CD14-positive monocyte (primary cell): ENCODE data around the gene YBX1. TPM values are rescaled to one million over a fixed set of nuclear protein-coding genes. Genes with fewer than 3 reads are reported as not detected.
A peak's percentile ranks its signal among the peaks of the same experiment; 100 is the strongest.

Experiments
- DNase-seq, 3 donors: peaks; one replicate each; pipeline ENCODE4 v3.0.0-alpha.2; 2011 to 2022
- H2AFZ ChIP-seq: 2 replicates; pipeline ENCODE4 v1.6.0; 2012; ENCODE audit warnings: mild to moderate bottlenecking, low read depth, low read length, inconsistent platforms; ENCODE audit not compliant: insufficient read depth, poor library complexity, severe bottlenecking
- H3K27ac ChIP-seq, 2 donors: 1 replicate in 1 of 2; 2 replicates in 1 of 2; pipeline ENCODE4 v1.5.1; 2012 to 2013; ENCODE audit warnings: low read length in 2 of 2, control low read depth in 1 of 2, inconsistent platforms in 1 of 2, low read depth in 1 of 2, mild to moderate bottlenecking in 1 of 2
- H3K27me3 ChIP-seq, 2 donors: one replicate each; pipeline versions ENCODE4 v1.6.0 to v1.6.1; 2011 to 2013; ENCODE audit warnings: low read length in 2 of 2; ENCODE audit not compliant: control insufficient read depth in 2 of 2, insufficient read depth in 2 of 2
- H3K36me3 ChIP-seq, 2 donors: replicated peaks in 1 of 2; 1 replicate in 1 of 2; 2 replicates in 1 of 2; pipeline versions ENCODE4 v1.5.1 to v1.6.1; 2012 to 2013; ENCODE audit warnings: low read length in 2 of 2, control low read depth in 1 of 2, inconsistent platforms in 1 of 2, mild to moderate bottlenecking in 1 of 2; ENCODE audit not compliant: insufficient read depth in 2 of 2, control insufficient read depth in 1 of 2
- H3K4me1 ChIP-seq, 2 donors: 1 replicate in 1 of 2; 2 replicates in 1 of 2; pipeline versions ENCODE4 v1.5.1 to v1.6.1; 2012 to 2013; ENCODE audit warnings: low read length in 2 of 2, control low read depth in 1 of 2, inconsistent platforms in 1 of 2, mild to moderate bottlenecking in 1 of 2, moderate library complexity in 1 of 2; ENCODE audit not compliant: insufficient read depth in 2 of 2, control insufficient read depth in 1 of 2
- H3K4me2 ChIP-seq: replicated peaks from 2 replicates; pipeline ENCODE3; 2012; ENCODE audit warnings: low read length, moderate library complexity, mild to moderate bottlenecking; ENCODE audit not compliant: poor library complexity, severe bottlenecking; ENCODE audit errors: extremely low read depth
- H3K4me3 ChIP-seq, 3 experiments: fragments of 200-600 bp in 1 of 3; sonication (generic) in 1 of 3; replicated peaks in 1 of 3; 1 replicate in 2 of 3; 2 replicates in 1 of 3; pipeline ENCODE4 v1.5.1; 2011 to 2013; ENCODE audit warnings: low read length in 3 of 3, mild to moderate bottlenecking in 3 of 3, control low read depth in 2 of 3, low read depth in 2 of 3, inconsistent platforms in 1 of 3, moderate library complexity in 1 of 3
- H3K79me2 ChIP-seq: 2 replicates; pipeline ENCODE4 v1.6.0; 2012; ENCODE audit warnings: mild to moderate bottlenecking, control low read depth, inconsistent platforms, low read length, moderate library complexity; ENCODE audit not compliant: insufficient read depth
- H3K9ac ChIP-seq: 2 replicates; pipeline ENCODE4 v1.6.0; 2017; ENCODE audit warnings: low read length, mild to moderate bottlenecking; ENCODE audit not compliant: insufficient read depth, poor library complexity, severe bottlenecking
- H3K9me3 ChIP-seq, 2 donors: replicated peaks in 1 of 2; 1 replicate in 1 of 2; 2 replicates in 1 of 2; pipeline versions ENCODE4 v1.5.1 to v1.6.1; 2012 to 2013; ENCODE audit warnings: low read length in 2 of 2, control low read depth in 1 of 2; ENCODE audit not compliant: control insufficient read depth in 1 of 2, insufficient read depth in 1 of 2
- H4K20me1 ChIP-seq: 2 replicates; pipeline ENCODE4 v1.6.0; 2012; ENCODE audit warnings: mild to moderate bottlenecking, low read length, control low read depth, moderate library complexity; ENCODE audit not compliant: insufficient read depth
- H3K27ac Mint-ChIP-seq, 7 donors: one replicate each; pipeline ENCODE4 v1.8.0; 2020; ENCODE audit warnings: mild to moderate bottlenecking in 7 of 7, mixed read lengths in 7 of 7, moderate library complexity in 6 of 7, inconsistent platforms in 2 of 7
- H3K27me3 Mint-ChIP-seq, 3 donors: one replicate each; pipeline ENCODE4 v1.8.0; 2021 to 2022; ENCODE audit warnings: low read depth in 3 of 3, mild to moderate bottlenecking in 3 of 3, mixed read lengths in 3 of 3, moderate library complexity in 3 of 3, inconsistent platforms in 1 of 3
- H3K36me3 Mint-ChIP-seq, 2 donors: one replicate each; pipeline ENCODE4 v1.8.0; 2020; ENCODE audit warnings: mixed read lengths in 2 of 2, inconsistent platforms in 1 of 2, mild to moderate bottlenecking in 1 of 2
- H3K4me1 Mint-ChIP-seq: one replicate; pipeline ENCODE4 v1.8.0; 2020; ENCODE audit warnings: mild to moderate bottlenecking, mixed read lengths
- H3K4me3 Mint-ChIP-seq, 2 donors: one replicate each; pipeline ENCODE4 v1.8.0; 2020; ENCODE audit warnings: mild to moderate bottlenecking in 2 of 2, mixed read lengths in 2 of 2, moderate library complexity in 1 of 2
- H3K9me3 Mint-ChIP-seq, 7 donors: one replicate each; pipeline ENCODE4 v1.8.0; 2020 to 2022; ENCODE audit warnings: mixed read lengths in 7 of 7, mild to moderate bottlenecking in 6 of 7, moderate library complexity in 6 of 7, inconsistent platforms in 2 of 7
- WGBS: methylation state at CpG from one replicate; pipeline ENCODE4 v1.1.5; 2013; ENCODE audit warnings: missing lambda C conversion rate; ENCODE audit not compliant: insufficient coverage; 5-methylcytosine and 5-hydroxymethylcytosine counted together
- intact Hi-C, 2 donors: fragments of 100-400 bp; cut with micrococcal nuclease; formaldehyde crosslinking; loops; one replicate each; pipeline versions ENCODE4 v1.15.0 to v1.15.1; 2023
- polyA plus RNA-seq, 3 donors: library from polyadenylated mRNA; depleted of rRNA in 1 of 3; unstranded in 2 of 3; stranded (reverse) in 1 of 3; fragments of 300-500 nt in 2 of 3; fragments of >200 nt in 1 of 3; fragmentation: Illumina TruSeq in 2 of 3; gene quantifications; 1 replicate in 2 of 3; 2 replicates in 1 of 3; pipeline ENCODE4 v1.2.3, GENCODE V29; 2012 to 2021
- TF ChIP-seq, protein P1 (sequence below): fragments of 200-600 bp; IDR thresholded peaks from one replicate; pipeline ENCODE4 v1.8.0; 2022; ENCODE audit warnings: antibody characterized with exemption, mild to moderate bottlenecking

Gene YBX1
- polyA plus RNA-seq, 3 donors: 65.7 to 301 (median 70.2) TPM

DNA sequence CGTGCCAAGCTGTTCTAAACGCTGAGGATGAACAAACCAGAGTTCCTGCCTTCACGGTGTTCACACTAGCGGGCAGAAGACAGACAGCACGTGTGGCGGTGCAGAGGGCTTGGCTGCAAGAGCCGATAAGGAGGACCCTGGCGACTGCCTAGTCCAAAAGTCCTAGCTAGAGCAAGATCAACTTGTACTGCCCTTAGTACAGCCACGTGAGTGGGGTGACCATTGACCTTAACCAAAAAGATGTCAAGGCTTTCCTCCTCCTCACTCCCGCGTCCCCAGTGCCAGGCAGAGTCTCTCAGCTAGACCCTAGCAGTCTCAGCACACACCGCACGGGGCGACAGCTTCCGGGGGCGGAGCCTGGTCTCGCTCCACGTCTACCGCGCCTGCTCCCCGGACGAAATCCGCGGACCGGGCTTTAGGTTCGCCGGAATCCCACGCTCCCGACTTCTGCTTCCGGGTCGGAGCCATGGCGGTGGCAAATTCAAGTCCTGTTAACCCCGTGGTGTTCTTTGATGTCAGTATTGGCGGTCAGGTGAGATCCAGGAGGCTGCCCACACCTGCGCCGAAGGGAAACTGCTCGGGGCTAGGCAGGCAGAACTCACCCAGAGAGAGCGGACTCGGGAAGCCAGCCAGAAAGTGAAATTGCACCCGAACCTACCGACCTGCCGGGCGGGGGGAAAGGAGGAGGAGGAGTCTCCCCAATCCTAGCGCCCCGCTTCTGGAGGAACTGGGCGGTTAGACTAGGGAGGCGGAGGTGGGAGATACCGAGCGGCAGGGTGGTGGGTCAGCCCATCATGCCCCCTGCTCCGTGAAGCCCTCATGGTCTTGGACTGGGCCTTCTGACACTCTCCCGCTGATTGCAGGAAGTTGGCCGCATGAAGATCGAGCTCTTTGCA lies 24.0 kb upstream of the YBX1 start, which contains the start of gene PPIH:
Gene PPIH, plus strand, starts transcription at position 443 of the 896 bp plus-strand sequence. Its CDS starts 24 bp downstream, at position 467.
- Histone ChIP-seq H3K4me3 (peak within 1 kb of the TSS; percentile 78 to 89 (median 84)), H3K4me2 (peak within 1 kb of the TSS; percentile 77), H3K4me1 (peaks cover 15 to 18% of the 10 kb centered on the region in 2 donors), H3K36me3 (peaks cover 20 to 35% of the 10 kb centered on the region in 2 donors), H3K27ac (peak within 1 kb of the TSS; percentile 57 to 82), H4K20me1 (no peaks in the 10 kb centered on the region), H3K9me3 (no peaks in the 10 kb centered on the region), H3K9ac (peak within 1 kb of the TSS; percentile 75), H2AFZ (peak within 1 kb of the TSS; percentile 95), H3K79me2 (peaks cover 36% of the 10 kb centered on the region), H3K27me3 (no peaks in the 10 kb centered on the region)
- H3K4me3 Mint-ChIP-seq: peak within 1 kb of the TSS; percentile 93 to 98
- WGBS: under 1% methylated on average over 53 of the region's 53 CpGs
- intact Hi-C loops: loop anchor here in 1 of 2 donors (2.0 to 10.0 kb wide), 3 partner anchors 27 to 323 kb away; partner anchors contain the start of genes C1orf50, FOXJ3 and P3H1
- H3K9me3 Mint-ChIP-seq: no peaks in the 10 kb centered on the region
- peaks cover 17 to 22% of the 10 kb centered on the region in 2 donors for H3K36me3 Mint-ChIP-seq
- TF ChIP-seq, protein P1, sequence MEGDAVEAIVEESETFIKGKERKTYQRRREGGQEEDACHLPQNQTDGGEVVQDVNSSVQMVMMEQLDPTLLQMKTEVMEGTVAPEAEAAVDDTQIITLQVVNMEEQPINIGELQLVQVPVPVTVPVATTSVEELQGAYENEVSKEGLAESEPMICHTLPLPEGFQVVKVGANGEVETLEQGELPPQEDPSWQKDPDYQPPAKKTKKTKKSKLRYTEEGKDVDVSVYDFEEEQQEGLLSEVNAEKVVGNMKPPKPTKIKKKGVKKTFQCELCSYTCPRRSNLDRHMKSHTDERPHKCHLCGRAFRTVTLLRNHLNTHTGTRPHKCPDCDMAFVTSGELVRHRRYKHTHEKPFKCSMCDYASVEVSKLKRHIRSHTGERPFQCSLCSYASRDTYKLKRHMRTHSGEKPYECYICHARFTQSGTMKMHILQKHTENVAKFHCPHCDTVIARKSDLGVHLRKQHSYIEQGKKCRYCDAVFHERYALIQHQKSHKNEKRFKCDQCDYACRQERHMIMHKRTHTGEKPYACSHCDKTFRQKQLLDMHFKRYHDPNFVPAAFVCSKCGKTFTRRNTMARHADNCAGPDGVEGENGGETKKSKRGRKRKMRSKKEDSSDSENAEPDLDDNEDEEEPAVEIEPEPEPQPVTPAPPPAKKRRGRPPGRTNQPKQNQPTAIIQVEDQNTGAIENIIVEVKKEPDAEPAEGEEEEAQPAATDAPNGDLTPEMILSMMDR: no peak
- peaks cover 0 to 5% (median 4%) of the 10 kb centered on the region in 3 donors for H3K27me3 Mint-ChIP-seq
- H3K27ac Mint-ChIP-seq: peak within 1 kb of the TSS; percentile 90 to 97 (median 91)
- peak; percentile 88 to 93 (median 89) for DNase-seq
- peaks cover 20% of the 10 kb centered on the region for H3K4me1 Mint-ChIP-seq

DNA sequence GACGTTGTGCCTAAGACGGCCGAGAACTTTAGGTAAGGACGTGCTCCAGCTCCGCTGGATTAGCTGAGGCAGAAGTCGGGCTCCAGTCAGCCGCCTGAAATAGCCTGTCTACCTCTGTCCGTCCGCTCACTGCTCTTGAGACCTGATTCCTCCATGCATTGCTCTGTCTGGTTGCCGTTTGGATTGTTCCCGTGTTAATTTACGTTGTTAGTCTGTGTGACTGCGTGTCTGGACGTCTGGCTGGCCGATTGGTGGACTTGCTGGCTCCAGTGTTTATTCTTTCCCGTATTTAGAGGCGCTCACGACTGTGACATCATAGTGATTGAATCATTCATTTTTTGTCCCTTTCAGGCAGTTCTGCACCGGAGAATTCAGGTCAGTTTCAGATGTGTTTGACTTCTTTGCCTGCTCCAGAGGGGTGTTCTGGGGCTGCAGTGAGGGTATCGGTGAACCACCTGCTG lies 23.3 kb upstream of the YBX1 start:
- Histone ChIP-seq H3K4me1 (peaks cover 15 to 18% of the 10 kb centered on the region in 2 donors), H3K9me3 (no peaks in the 10 kb centered on the region), H3K36me3 (peaks cover 23 to 42% of the 10 kb centered on the region in 2 donors), H2AFZ (peak overlapping the region; percentile 95), H3K27ac (peak overlapping the region; percentile 57 to 82), H3K4me3 (peak overlapping the region; percentile 78 to 89 (median 84)), H3K79me2 (peaks cover 36% of the 10 kb centered on the region), H4K20me1 (no peaks in the 10 kb centered on the region), H3K9ac (peak overlapping the region; percentile 75), H3K27me3 (no peaks in the 10 kb centered on the region), H3K4me2 (peak overlapping the region; percentile 77)
- peak overlapping the region; percentile 90 to 97 (median 91) for H3K27ac Mint-ChIP-seq
- no peak for DNase-seq
- WGBS: 12% methylated on average over 16 of the region's 20 CpGs
- TF ChIP-seq, protein P1: no peak
- H3K9me3 Mint-ChIP-seq: no peaks in the 10 kb centered on the region
- intact Hi-C loops: loop anchor here in 1 of 2 donors (2.0 to 10.0 kb wide), 3 partner anchors 26 to 324 kb away; partner anchors contain the start of genes C1orf50, FOXJ3 and P3H1
- peak overlapping the region; percentile 93 to 98 for H3K4me3 Mint-ChIP-seq
- H3K27me3 Mint-ChIP-seq: peaks cover 0 to 5% (median 2%) of the 10 kb centered on the region in 3 donors
- H3K36me3 Mint-ChIP-seq: peaks cover 22 to 29% of the 10 kb centered on the region in 2 donors
- peaks cover 20% of the 10 kb centered on the region for H3K4me1 Mint-ChIP-seq
